GM19240 (cell line): ENCODE results near the gene MYL7.
"Not testable (repeated sequence)": the region's sequence is repeated elsewhere in the genome, so short reads cannot be mapped to it uniquely, and the experiment has no call there.

Experiments
- DNase-seq: peaks from one replicate; pipeline ENCODE4 v3.0.0; 2011; ENCODE audit warnings: low spot score; ENCODE audit not compliant: insufficient read length

MYL7 gene

GRCh38 chr7:44141221-44141850 is at the start of gene MYL7:
Gene MYL7, minus strand, starts transcription at chr7:44141332. Its CDS starts 27 bp downstream, at chr7:44141305.
- DNase-seq, result no peak

- no peak for DNase-seq
Measured at GRCh38 chr7:44189993-44190872, 49.1 kb upstream of the MYL7 start.

- no peak for DNase-seq
Measured at GRCh38 chr7:44189286-44189992, 48.3 kb upstream of the MYL7 start, which contains the start of gene GCK. Gene GCK, minus strand, starts transcription at chr7:44189439. Its CDS starts 486 bp downstream, at chr7:44188953.

- no peak for DNase-seq
Measured at GRCh38 chr7:44188480-44189225, 47.5 kb upstream of the MYL7 start.

GRCh38 chr7:44187636-44188416 is 46.7 kb upstream of the MYL7 start:
- no peak for DNase-seq

GRCh38 chr7:44186736-44187135 is 45.6 kb upstream of the MYL7 start:
- no peak for DNase-seq

GRCh38 chr7:44185729-44186128 is 44.6 kb upstream of the MYL7 start:
- DNase-seq, result no peak

GRCh38 chr7:44184873-44185446 is 43.8 kb upstream of the MYL7 start:
- DNase-seq, result no peak

- no peak for DNase-seq
Measured at GRCh38 chr7:44184206-44184872, 43.2 kb upstream of the MYL7 start.

- no peak for DNase-seq
Measured at GRCh38 chr7:44183386-44183785, 42.3 kb upstream of the MYL7 start.

GRCh38 chr7:44182827-44183226 is 41.7 kb upstream of the MYL7 start:
- DNase-seq, result no peak

GRCh38 chr7:44180631-44181030 is 39.5 kb upstream of the MYL7 start:
- no peak for DNase-seq

- no peak for DNase-seq
Measured at GRCh38 chr7:44177570-44178131, 36.5 kb upstream of the MYL7 start.

GRCh38 chr7:44176486-44176885 is 35.4 kb upstream of the MYL7 start:
- DNase-seq, result no peak

- DNase-seq, result no peak
Measured at GRCh38 chr7:44175730-44176129, 34.6 kb upstream of the MYL7 start.

GRCh38 chr7:44174694-44174948 is 33.5 kb upstream of the MYL7 start:
- DNase-seq, result not testable (repeated sequence)

- DNase-seq, result no peak
Measured at GRCh38 chr7:44173911-44174693, 33.0 kb upstream of the MYL7 start.

GRCh38 chr7:44172803-44173424 is 31.8 kb upstream of the MYL7 start:
- no peak for DNase-seq
